GM21529 (cell line): ENCODE data around the gene CNIH3.

Experiments
- ATAC-seq: cut with Tn5 transposase; IDR thresholded peaks from one replicate; pipeline ENCODE4 v1.9.1; 2021; ENCODE audit not compliant: unreplicated experiment

CNIH3 gene

DNA sequence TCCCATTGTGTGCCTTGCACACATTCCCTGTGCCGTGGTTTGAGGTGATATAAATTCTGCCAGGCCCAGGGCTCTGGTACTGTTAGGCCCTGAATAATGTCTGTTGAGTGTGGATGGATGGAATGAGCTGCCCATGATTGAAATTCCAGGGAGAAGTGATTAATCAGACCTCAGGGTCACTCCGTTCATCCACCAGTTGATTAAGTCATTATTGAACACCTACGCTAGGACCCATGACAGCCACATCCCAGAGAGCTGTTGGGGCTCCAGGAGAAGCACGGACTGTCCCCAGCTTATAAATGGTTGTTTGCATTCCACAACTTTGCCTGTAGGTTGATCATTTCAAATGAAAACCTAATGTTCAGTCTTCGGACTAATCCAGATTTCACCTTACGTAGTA, 98.4 kb downstream of the CNIH3 start:
- no peak for ATAC-seq

DNA sequence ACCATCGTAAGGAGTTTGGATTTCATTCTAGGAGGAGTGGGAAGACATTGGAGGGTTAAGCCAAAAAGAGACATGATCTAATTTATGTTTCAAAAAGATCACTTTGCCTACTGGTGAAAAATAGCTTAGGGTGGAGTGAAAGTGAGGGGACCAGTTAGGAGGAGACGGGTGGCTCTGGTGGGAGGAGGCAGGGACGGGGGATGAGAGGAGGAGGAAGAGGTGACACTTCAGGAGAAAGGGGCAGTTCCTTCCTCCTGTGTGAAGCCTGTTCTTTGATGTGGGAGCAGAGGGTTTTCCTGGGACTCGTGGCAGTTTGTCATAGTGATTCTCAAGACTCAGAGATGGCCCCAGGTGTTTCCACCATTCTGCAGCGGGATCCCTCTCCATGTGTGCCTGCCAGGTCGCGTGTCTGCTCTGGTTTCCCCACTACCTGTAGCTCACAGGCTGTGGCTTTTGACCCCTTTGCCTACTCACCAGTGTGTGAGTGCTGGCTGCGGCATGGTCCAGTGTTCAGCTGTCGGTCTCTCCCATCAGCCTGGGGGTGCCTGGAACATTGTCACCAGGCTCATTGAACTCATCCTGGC, 102.4 kb downstream of the CNIH3 start:
- ATAC-seq, result no peak

GRCh38 chr1:224719716-224720115, 103.6 kb downstream of the CNIH3 start:
- ATAC-seq, result no peak

- no peak for ATAC-seq
Observed at GRCh38 chr1:224720216-224720615, 104.1 kb downstream of the CNIH3 start.

- no peak for ATAC-seq
Observed at GRCh38 chr1:224721000-224721399, 104.9 kb downstream of the CNIH3 start.

DNA sequence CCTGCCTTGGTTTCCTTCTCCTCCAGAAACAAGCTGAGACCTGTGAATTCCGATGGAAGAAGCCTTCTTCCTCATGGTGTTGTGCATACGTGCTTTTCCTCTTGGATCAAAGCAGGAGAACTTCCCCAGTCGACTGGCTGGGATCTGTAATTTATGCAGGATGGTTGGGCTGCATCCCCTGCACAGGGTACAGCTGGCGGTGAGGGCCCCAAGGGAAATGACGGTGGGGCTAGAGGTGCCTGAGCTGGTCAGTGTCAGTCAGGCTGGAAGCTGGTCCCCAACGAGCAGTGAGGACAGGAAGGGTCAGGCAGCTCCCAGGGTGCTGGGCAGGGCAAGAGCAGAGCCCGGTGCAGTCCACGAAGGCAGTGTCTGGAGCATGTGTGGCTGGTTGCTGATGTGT, 106.7 kb downstream of the CNIH3 start:
- ATAC-seq, result no peak

DNA sequence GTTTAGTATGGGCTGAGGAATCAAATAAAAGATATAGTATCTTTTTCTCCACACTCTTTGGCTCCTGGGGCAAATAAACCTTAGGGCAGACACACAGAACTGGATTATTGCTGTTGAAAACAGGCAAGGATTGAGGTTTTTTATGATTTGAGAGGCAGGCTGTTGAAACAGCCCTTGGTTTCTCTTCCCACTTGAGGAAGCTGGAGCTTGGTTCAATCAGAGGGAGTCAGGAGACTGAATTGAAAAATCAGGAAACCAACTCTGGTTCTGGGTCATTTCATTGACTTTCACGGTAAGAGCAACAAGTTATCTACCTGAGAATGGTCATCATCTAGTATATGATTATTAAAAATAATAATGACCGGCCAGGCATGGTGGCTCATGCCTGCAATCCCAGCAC, 108.4 kb downstream of the CNIH3 start:
- ATAC-seq, result no peak

DNA sequence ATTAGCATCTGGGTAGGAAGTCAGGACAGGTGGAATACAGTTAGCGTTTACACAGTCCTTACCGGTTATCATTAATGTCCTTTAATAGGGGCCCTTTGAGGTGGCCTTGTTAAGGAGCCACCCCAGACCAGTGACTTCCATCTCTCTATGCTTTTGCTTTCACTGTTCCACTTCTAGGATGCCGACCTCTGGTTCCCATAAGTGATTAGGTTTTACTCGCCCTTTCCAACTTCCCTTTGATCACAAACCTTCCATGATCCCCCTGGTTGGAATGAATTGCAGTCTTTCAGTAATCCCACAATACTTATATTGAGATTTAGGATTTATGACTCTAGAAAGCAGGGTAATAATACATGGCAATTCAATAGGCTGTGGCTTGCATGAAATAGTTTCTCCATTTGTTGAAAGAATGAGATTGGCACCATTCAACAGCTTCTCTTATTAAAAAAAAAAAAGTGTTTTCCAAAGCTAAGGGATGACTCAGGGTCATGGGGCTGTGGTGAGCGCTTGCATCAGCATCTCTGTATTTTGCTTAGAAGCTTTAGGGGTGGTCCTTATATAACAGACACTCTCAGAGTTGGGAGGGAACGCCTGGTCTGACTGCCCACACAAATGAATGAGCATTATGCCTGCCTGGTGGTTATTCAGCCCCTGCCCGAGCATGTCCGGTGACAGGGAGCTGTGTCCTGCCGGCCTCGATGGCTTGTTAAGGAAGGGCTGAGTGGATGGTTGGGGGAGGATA, 110.5 kb downstream of the CNIH3 start:
- no peak for ATAC-seq

DNA sequence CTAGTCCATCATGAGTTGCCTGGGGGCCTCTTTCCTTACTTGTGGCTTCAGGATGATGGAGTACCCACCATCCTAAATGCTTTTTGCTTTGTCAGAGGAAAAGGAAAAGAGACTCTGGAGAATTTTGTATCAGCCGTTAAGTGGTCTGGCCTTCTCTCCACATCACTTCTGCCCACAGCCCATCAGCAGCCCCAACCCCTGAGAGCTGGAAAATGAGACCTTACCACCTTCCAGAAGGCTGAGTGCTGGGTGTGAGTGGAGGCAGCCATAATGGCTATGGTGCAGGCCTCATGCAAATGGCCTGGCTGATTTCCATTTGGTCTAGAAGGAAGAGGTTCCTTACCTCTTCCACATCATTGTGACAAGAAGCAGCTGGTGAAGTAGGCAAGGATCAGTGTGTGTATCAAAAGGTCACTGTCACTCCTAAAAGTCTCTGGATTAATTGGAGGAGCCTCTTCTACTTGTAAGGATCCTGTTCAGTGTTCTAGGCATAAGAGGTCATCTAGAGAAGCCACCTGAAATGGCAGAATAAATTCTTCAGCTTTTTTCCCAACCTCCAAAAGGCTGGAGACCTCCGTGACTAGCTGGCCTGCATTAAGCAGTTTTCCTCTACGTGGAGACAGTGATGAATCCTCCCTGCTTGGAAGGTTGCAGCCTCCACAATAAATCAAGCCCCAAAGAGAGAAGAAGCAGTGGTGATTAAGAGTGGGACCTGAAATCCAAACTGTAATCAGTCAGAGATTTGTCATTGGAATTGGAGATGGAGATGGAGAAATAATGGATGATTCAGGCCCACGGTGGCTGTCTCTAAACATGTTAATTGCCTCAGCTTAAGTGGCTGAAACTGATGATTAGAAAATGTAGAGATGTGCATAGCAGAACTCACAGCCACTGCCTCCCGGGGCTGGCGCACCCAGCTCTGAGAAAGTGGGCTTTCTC, 111.5 kb downstream of the CNIH3 start:
- ATAC-seq, result no peak

GRCh38 chr1:224730540-224730939, 114.4 kb downstream of the CNIH3 start:
- ATAC-seq, result no peak

DNA sequence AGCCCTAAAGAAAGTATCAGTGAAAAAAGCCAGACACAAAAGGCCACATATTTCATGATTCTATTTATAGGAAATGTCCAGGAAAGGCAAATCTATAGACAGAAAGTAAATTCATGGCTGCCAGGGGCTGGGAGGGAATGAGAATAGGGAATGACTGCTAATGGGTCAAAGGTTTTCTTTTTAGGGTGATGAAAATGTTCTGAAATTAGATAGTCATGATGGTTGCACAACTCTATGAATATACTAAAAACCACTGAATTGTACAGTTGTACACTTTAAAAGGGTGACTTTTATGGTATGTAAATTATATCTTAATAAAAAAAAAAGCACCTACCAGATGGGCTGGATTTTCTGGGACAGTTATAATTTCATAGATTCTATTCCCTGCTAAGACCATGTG, 114.8 kb downstream of the CNIH3 start:
- no peak for ATAC-seq

DNA sequence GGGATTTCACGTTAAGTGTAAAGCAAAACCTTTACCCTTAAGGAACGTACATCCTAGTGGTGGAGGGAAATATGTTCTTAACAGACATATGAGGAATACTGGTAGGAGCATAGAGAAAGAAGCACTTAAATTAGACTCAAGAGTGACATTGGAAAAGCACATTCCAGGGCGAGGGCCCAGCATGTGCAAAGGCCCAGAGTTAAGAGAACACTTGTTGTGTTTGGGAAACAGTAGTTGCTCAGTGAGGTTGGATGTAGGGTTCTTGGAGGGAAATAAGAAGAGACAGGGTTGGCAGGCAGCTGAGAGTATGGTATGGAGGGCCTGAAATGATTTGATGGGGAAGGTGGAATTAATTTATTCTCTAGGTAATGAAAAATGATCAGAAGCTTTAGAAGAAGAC, 115.5 kb downstream of the CNIH3 start:
- ATAC-seq, result no peak

GRCh38 chr1:224732377-224733026, 116.4 kb downstream of the CNIH3 start:
- ATAC-seq, result no peak

DNA sequence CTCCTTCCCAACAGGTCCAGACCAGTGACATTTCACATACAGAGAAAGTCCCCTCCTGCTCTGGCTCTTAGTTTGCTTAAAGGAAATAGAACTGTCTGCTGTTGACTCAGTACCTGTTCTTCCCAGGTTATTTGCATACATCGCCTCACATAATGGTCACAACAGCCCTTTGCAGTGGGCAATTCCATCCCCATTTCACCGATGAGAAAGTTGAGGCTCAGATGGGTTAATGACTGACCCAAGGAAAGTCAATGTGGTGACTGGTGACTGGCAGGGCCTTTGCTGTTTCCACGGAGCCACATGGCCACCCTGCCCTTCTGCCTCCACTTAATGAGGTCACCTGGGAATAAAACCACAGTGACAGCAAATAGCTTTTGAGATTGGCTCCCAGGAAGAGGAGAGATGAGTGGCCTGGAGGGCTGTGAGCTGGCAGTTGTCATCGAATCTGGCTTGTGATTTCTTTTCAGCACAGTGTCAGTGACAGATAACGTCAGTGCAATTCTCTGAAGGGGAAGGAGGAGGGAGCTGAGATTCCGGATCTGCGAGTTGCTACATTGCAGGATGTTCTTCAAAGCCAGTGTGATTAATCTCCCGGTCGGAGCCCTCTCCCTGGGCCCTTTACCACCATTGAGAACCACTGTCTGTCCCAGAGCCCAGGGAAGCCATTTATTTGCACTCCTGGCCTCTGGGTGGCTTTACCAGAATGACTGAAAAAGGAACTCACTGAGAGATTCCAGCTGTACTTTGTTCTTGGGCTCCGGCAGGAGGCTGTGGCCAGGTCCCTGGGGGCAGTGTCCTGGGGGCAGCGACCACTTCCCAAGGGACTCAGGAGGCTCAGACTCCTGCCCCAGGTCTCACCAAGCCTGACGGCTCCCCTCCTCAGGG, 117.2 kb downstream of the CNIH3 start:
- ATAC-seq, result peak; percentile 65

DNA sequence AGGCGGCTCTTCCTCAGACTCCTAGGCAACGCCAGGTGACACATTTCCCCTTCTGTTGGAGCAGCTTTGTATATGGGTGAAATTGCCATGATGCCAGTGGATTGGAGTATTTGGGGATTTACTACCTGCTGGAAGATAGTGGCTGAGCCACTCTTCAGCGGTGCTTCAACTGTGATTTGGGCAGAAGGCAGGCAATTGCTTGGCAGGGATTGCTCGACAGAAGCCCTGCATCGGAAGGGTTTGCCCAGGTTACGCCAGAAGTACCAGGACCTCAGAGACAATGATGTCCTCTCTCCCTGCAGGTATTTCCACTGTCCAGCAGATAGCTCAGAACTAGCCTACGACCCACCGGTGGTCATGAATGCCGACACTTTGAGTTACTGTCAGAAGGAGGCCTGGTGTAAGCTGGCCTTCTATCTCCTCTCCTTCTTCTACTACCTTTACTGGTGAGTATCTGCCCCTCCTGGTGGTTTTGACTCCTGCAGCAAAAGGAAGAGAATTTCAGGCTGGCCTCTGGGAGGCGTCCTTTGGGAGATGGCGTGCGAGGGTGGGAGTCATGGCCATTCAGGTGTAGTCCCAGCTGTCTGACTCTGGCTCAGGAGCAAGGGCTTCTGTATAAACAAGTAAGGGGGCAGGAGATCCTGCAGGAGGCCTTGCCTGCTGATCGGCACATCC, 118.3 kb downstream of the CNIH3 start:
- no peak for ATAC-seq

- ATAC-seq, result no peak
Observed at GRCh38 chr1:224735159-224735558, 119.0 kb downstream of the CNIH3 start.

DNA sequence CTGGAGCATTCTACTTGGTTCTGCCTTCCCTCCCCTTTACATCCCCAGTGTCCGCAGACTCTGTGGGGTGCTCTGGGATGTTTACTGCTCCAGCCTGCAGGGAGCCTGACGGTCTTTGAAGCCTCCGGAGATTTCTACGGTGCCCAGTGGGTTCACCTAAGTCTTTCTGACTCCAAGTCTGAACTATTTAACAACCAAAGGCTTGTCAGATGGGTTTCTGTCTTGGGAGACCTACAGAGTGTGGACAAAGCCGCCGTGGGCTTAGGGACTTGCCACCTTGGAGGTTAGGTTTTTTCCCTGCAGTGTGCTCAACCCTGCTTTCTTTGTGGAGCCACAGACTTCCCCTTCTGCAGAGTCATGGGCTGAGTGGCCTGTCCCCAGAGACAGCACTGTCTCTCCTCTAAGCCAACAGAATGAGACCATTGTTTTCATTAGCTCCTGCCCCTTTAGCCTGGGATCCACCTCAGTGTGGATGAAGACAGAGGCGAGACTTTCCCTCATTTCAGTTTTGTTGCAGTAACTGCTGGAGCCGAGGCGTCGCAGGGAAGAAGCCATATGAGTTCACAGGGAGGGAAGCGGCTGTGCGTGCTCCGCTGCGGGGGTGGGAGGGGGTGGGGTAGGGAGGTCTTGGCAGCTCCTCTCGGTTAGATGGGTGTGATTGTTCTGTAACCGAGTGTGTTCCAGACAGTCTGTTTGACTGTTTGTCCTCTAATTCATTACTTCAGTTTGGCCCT, 120.7 kb downstream of the CNIH3 start:
- ATAC-seq, result peak; percentile 53

DNA sequence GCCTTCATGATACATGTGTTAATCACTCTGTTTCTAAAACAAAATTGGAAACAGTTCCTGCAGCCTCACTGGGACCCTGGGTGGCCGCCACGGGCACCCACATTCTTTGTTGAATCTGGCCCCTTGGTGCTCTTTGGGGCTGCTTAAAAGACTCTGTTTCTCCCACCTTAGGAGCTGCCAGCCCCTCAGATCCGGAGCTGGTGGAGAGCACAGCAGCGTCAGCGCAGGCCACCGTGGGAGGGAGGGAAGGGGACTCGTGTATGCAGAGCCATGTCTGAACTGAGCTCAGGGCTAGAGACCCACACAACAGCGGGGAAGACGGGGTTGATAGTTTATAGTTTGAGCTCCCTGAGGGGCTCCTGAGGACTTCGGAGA, 121.2 kb downstream of the CNIH3 start:
- ATAC-seq, result no peak

DNA sequence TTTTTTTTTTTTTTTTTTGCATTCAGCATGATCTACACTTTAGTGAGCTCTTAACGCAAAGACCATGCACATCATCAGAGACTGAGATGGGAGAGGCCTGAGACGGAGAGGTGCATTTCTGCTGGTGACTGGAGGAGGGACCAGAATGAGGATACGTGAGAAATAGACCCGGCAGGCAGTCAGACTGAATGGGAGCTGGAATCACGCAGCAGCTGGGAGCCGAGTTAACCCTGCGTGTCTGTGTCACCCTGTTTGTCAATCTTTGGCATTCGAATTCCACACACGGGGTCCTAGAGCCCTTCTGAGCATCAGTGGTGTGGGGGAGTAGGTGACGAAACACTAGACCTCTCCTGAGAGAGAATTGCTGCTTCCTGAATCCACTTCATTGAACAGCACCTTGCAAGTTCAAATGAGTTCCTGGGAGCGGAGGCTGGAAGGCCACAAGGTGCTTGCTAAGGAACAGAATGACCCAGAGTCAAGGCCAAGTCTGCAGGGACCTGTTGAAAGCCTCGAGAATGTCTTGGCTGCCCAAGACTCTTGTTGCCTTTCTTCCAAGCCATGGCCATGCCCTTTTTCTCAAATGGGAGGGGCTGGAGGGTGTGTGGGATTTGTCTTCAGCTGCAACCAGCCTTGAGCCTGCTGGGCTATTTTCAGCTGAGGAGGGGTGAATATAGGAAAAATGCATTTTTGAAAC, 123.3 kb downstream of the CNIH3 start:
- ATAC-seq, result no peak
